MM.1S (cell line): ENCODE data around the gene CHMP1A.

ENCODE experiments used
- DNase-seq: peaks from one replicate; pipeline ENCODE4 v3.0.0-alpha.2; 2015
- H2AFZ ChIP-seq: fragments of 300-600 bp; sonication (generic); 2 replicates; pipeline ENCODE4 v1.6.0; 2016; ENCODE audit warnings: antibody characterized with exemption, low read length
- H3F3A ChIP-seq: fragments of 300-600 bp; sonication (generic); 2 replicates; pipeline ENCODE4 v1.6.1; 2016; ENCODE audit warnings: mild to moderate bottlenecking, antibody characterized with exemption, low read length, moderate library complexity, mixed read lengths; ENCODE audit not compliant: insufficient read depth
- H3K27ac ChIP-seq: fragments of 300-600 bp; sonication (generic); 2 replicates; pipeline ENCODE4 v1.5.1; 2016; ENCODE audit warnings: mild to moderate bottlenecking, low read length
- H3K27me3 ChIP-seq: fragments of 300-600 bp; sonication (generic); replicated peaks from 2 replicates; pipeline ENCODE4 v1.6.0; 2016; ENCODE audit warnings: low read length; ENCODE audit not compliant: insufficient read depth
- H3K36me3 ChIP-seq: fragments of 300-600 bp; sonication (generic); replicated peaks from 2 replicates; pipeline ENCODE4 v1.6.1; 2016; ENCODE audit warnings: mild to moderate bottlenecking, low read length, mixed read lengths; ENCODE audit not compliant: insufficient read depth
- H3K4me1 ChIP-seq: fragments of 300-600 bp; sonication (generic); 2 replicates; pipeline ENCODE4 v1.6.1; 2016; ENCODE audit warnings: low read length, mixed read lengths
- H3K4me2 ChIP-seq: fragments of 300-600 bp; sonication (generic); 2 replicates; pipeline ENCODE4 v1.6.0; 2016; ENCODE audit warnings: low read depth, low read length
- H3K4me3 ChIP-seq: fragments of 300-600 bp; sonication (generic); 2 replicates; pipeline ENCODE4 v1.5.1; 2016; ENCODE audit warnings: low read length, mixed read lengths
- H3K79me2 ChIP-seq: fragments of 300-600 bp; sonication (generic); 2 replicates; pipeline ENCODE4 v1.6.1; 2016; ENCODE audit warnings: mixed run types, low read length, mixed read lengths
- H3K9ac ChIP-seq: fragments of 300-600 bp; sonication (generic); 2 replicates; pipeline ENCODE4 v1.6.1; 2016; ENCODE audit warnings: low read length, mixed read lengths
- H3K9me2 ChIP-seq: fragments of 300-600 bp; sonication (generic); replicated peaks from 2 replicates; pipeline ENCODE4 v1.6.1; 2016; ENCODE audit warnings: mild to moderate bottlenecking, low read length, mixed read lengths; ENCODE audit not compliant: insufficient read depth
- H3K9me3 ChIP-seq: fragments of 300-600 bp; sonication (generic); replicated peaks from 2 replicates; pipeline ENCODE4 v1.6.1; 2016; ENCODE audit warnings: mild to moderate bottlenecking, low read length, mixed read lengths; ENCODE audit not compliant: insufficient read depth
- H4K20me1 ChIP-seq: fragments of 300-600 bp; sonication (generic); 2 replicates; pipeline ENCODE4 v1.6.1; 2016; ENCODE audit warnings: mild to moderate bottlenecking, low read length, moderate library complexity, mixed read lengths; ENCODE audit not compliant: insufficient read depth
- EZH2 ChIP-seq: fragments of 300-600 bp; sonication (generic); optimal IDR thresholded peaks from 2 replicates; pipeline ENCODE3; 2017; ENCODE audit warnings: low read depth, mild to moderate bottlenecking, antibody characterized with exemption, low read length, mixed read lengths
- EZH2phosphoT487 ChIP-seq: fragments of 300-600 bp; sonication (generic); IDR thresholded peaks from 2 replicates; pipeline ENCODE4 v1.6.1; 2018; ENCODE audit warnings: antibody characterized with exemption, low read length
- TF ChIP-seq, protein P1 (sequence below): fragments of 300-600 bp; sonication (generic); IDR thresholded peaks from 2 replicates; pipeline ENCODE4 v1.5.1; 2016; ENCODE audit warnings: antibody characterized with exemption, low read length, mixed read lengths

Gene CHMP1A

DNA sequence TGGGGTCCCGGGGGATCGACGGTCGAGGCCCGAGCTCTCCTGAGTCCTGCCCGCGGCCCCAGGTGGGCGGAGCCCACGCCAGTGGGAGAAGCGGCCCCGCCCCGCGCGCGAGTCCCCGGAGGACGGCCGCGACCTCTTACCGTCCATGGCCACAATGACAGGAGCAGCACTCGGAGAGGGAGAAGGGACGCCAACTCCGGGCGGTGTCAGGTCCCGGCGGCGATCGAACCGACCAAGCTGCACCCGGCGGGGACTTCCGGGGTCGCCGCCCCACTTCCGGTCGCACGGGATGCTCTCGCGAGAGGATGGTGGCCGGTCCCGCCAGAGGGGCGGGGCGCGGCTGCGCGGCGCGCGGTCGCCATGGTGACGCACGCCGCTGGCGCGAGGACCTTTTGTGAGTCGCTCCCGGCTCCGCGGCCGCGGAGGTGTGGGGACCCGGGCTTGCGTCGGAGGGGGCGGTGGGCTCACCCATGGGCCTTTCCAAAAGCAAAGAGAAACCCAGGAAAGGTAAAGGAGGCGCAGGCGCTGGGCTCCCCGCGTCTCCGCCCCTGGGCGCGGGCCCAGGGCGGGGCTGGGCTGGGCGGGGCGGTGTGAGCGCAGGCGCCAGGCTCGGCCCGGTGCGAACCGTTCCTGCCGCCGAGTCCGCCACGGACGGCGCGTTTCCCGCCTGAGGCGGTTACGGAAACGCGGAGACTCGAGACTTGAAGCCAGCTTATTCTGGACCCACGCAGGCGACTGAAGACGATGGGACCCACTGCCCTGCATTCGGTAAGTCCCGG is at the start of gene CHMP1A, which contains the start of gene SPATA33:
CHMP1A (minus strand) TSS at position 267 of the 779 bp plus-strand sequence; CDS start at position 147, 120 bp downstream.
SPATA33 (plus strand) TSS at position 395 of the 779 bp plus-strand sequence; CDS start at position 471, 76 bp downstream.
- no peaks in the 10 kb centered on the region for H3K9me3 ChIP-seq
- H2AFZ ChIP-seq: peak within 1 kb of the TSS; percentile 96
- no peaks in the 10 kb centered on the region for H3F3A ChIP-seq
- peak; percentile 63 for DNase-seq
- peaks cover 37% of the 10 kb centered on the region for H3K79me2 ChIP-seq
- H3K36me3 ChIP-seq: no peaks in the 10 kb centered on the region; the same call in 1 of the 2 replicates
- H3K27me3 ChIP-seq: no peaks in the 10 kb centered on the region
- 0 out of 2 replicates have a peak within 1 kb of the TSS, but pooled peaks have one; percentile 16 for H3K27ac ChIP-seq
- TF ChIP-seq, protein P1, sequence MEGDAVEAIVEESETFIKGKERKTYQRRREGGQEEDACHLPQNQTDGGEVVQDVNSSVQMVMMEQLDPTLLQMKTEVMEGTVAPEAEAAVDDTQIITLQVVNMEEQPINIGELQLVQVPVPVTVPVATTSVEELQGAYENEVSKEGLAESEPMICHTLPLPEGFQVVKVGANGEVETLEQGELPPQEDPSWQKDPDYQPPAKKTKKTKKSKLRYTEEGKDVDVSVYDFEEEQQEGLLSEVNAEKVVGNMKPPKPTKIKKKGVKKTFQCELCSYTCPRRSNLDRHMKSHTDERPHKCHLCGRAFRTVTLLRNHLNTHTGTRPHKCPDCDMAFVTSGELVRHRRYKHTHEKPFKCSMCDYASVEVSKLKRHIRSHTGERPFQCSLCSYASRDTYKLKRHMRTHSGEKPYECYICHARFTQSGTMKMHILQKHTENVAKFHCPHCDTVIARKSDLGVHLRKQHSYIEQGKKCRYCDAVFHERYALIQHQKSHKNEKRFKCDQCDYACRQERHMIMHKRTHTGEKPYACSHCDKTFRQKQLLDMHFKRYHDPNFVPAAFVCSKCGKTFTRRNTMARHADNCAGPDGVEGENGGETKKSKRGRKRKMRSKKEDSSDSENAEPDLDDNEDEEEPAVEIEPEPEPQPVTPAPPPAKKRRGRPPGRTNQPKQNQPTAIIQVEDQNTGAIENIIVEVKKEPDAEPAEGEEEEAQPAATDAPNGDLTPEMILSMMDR: no peak
- TF ChIP-seq EZH2 (no peak), EZH2phosphoT487 (no peak)
- H3K4me3 ChIP-seq: peak within 1 kb of the TSS; percentile 84
- no peaks in the 10 kb centered on the region for H3K9me2 ChIP-seq
- H4K20me1 ChIP-seq: no peaks in the 10 kb centered on the region
- peak within 1 kb of the TSS; percentile 84 for H3K4me2 ChIP-seq
- no peaks in the 10 kb centered on the region for H3K4me1 ChIP-seq
- peak within 1 kb of the TSS; percentile 75 for H3K9ac ChIP-seq

GRCh38 chr16:89706518-89707260 is 49.2 kb upstream of the CHMP1A start:
- Histone ChIP-seq H3K9me3 (no peaks in the 10 kb centered on the region), H3K27me3 (no peaks in the 10 kb centered on the region), H3K4me3 (peak overlapping the region; percentile 25; the same call in 1 of the 2 replicates), H3K27ac (no peak overlapping the region), H3K9me2 (no peaks in the 10 kb centered on the region), H3K4me2 (peak overlapping the region; percentile 65; the same call in 1 of the 2 replicates), H3K36me3 (no peaks in the 10 kb centered on the region), H3K9ac (no peak overlapping the region; the same call in 1 of the 2 replicates), H3K79me2 (no peaks in the 10 kb centered on the region), H4K20me1 (no peaks in the 10 kb centered on the region), H3F3A (peaks cover 2% of the 10 kb centered on the region; the same call in 1 of the 2 replicates), H3K4me1 (no peaks in the 10 kb centered on the region), H2AFZ (no peak overlapping the region; the same call in 1 of the 2 replicates)
- no peak for TF ChIP-seq EZH2
- TF ChIP-seq, protein P1: no peak
- TF ChIP-seq EZH2phosphoT487: no peak
- DNase-seq: no peak

DNA sequence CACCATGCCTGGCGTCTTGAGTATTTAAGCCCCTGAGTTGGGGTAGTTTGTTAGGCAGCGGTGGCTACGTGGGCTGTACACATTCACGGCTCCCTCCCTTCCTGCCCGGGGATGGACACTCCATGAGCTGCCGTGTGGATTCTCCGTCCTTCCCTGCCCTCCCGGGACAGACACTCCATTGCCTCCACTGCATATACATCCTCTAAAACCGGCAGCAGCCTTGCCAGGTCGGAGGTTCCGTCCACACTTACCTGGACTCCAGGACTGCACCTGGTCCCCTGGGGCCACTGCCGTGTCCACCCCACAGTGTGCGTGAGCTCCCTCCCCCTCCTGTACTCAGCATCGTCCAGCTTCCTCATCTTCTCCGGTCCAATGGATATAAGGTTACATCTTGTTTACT is 47.5 kb upstream of the CHMP1A start:
- no peak overlapping the region for H3K4me2 ChIP-seq
- no peaks in the 10 kb centered on the region for H3K79me2 ChIP-seq
- no peak for DNase-seq
- H4K20me1 ChIP-seq: no peaks in the 10 kb centered on the region
- TF ChIP-seq EZH2 (no peak), EZH2phosphoT487 (no peak)
- TF ChIP-seq, protein P1: no peak
- no peak overlapping the region for H2AFZ ChIP-seq
- H3F3A ChIP-seq: peaks cover 6% of the 10 kb centered on the region; the same call in 1 of the 2 replicates
- H3K9ac ChIP-seq: no peak overlapping the region
- no peaks in the 10 kb centered on the region for H3K9me2 ChIP-seq
- no peaks in the 10 kb centered on the region for H3K4me1 ChIP-seq
- no peaks in the 10 kb centered on the region for H3K9me3 ChIP-seq
- no peaks in the 10 kb centered on the region for H3K27me3 ChIP-seq
- no peak overlapping the region for H3K4me3 ChIP-seq
- H3K27ac ChIP-seq: no peak overlapping the region
- no peaks in the 10 kb centered on the region for H3K36me3 ChIP-seq
